GM21423 (cell line): ENCODE data around the gene PLAU.
"Not testable (repeated sequence)": the region's sequence is repeated elsewhere in the genome, so short reads cannot be mapped to it uniquely, and the experiment has no call there.

Experiments
- ATAC-seq: cut with Tn5 transposase; IDR thresholded peaks from one replicate; pipeline ENCODE4 v1.9.1; 2021; ENCODE audit warnings: mild to moderate bottlenecking, moderate library complexity; ENCODE audit not compliant: unreplicated experiment

PLAU gene

DNA sequence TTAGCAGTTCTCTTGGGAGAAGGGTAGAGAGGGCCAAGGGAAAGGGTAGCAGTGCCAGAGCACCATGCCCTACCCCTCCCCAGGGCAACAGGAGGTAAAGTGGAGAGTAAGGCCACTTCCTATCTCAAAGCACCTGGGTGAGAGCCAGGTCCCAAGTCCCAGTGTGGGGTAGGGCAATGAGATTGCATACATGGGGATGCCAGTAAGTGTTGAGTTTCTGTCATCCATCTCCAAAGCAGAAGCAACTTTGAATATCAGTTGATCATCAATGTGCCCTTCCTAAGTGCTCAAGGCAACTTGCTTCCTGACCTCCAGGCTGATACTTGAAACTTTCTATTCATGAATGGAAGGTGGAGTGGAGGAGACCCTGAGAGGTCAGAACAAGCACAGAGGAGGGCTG lies 34.4 kb upstream of the PLAU start:
- ATAC-seq: no peak

GRCh38 chr10:73876971-73877370 lies 34.0 kb upstream of the PLAU start:
- no peak for ATAC-seq

- ATAC-seq: no peak
These were observed 33.3 kb upstream of the PLAU start for GRCh38 chr10:73877533-73878160.

- no peak for ATAC-seq
These were observed 32.6 kb upstream of the PLAU start for GRCh38 chr10:73878365-73878764.

DNA sequence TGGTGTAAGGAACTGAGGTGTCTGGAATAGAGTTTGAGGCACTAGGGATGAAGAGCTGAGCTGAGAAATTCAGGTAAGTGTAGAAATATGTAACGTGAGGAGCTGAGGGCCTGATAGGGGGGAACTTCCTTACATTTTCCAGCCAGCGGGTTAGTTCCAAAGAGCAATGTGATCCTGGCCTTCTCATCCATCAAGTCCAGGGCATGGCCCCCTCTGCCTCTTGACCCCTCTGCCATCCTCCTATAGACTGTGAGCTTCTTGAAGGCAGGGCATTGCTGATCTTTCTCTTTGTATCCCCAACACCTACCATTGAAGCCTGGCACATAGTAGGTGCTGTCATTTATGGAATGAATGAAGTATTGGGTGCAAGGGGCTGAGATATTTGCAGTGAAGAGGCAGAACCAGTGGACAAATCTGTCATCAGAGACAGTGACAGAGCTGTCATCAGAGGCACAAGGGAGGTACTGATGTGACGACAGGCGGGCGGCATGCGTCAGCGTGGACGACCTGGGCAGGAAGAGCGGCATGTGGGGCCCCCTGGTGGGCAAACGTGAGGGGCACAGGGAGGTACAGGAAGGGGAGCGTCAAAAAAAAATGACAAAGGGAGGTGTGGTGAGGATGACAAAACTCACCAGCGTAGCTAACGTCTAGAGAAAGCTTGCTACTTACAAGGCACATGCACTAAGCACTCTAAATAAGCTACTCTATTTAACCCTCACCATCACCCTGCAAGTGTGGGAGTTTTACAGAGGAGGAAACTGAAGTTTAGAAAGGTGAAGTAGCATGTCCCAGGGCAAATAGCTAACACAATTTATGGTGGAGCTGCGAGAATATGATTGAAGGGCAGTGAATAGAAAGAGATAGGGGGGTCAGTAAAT lies 31.4 kb upstream of the PLAU start:
- ATAC-seq: peak; percentile 87

GRCh38 chr10:73881221-73881919 lies 29.6 kb upstream of the PLAU start:
- ATAC-seq: no peak

- ATAC-seq: no peak
These were observed 26.9 kb upstream of the PLAU start for GRCh38 chr10:73884017-73884416.

DNA sequence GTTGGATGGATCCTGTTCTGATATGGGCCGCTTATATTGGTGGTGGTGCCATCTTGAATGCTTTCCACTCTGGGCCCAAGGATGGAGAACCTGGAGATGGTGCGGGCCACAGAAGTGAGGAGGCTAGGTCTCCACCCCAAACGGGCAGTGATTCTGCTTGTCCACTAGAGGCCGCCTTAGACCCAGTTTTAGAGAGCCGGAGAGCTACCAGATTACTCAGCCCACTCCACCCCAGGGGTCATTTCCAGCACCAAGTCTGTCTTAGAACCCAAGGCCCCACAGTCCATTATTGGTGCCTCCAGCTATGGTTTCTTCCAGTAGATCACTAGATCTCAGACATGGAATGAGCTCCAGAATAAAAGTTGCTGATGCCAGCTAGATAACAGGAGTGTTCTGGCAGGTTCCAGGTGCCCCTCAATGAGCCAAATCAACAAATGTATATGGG lies 24.8 kb upstream of the PLAU start:
- ATAC-seq: peak; percentile 63

DNA sequence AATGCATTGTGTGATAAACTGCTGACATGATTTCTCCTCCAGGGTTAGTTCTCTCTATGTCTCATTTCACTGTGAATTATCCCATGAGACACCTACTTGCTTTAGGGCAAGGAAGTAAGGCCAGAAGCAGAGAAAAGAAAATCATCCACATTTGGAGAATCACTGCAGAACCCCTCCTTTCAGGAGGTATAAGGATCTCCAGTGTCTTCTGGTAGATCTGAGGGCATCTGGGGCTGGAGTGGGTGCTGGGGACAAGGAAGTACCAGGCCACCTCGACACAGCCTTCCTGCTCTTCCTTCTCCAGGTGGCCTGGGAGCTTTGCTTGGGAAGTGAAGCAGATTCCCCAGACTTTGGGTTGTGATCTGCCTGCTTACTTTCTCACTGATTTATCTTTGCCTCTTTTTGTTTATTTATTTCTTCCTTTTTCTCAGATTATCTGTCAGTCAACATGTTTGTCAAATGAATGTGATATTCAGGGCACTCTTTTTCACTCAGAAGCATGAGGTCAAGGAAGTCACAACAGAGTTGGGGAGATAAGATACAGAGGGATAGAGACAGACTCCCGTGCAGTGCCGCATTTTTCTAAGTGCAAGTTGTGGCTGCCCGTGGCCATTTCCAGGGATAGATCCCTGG lies 24.2 kb upstream of the PLAU start:
- no peak for ATAC-seq

- no peak for ATAC-seq
These were observed 23.5 kb upstream of the PLAU start for GRCh38 chr10:73887294-73888039.

GRCh38 chr10:73888514-73888913 lies 22.4 kb upstream of the PLAU start:
- no peak for ATAC-seq

DNA sequence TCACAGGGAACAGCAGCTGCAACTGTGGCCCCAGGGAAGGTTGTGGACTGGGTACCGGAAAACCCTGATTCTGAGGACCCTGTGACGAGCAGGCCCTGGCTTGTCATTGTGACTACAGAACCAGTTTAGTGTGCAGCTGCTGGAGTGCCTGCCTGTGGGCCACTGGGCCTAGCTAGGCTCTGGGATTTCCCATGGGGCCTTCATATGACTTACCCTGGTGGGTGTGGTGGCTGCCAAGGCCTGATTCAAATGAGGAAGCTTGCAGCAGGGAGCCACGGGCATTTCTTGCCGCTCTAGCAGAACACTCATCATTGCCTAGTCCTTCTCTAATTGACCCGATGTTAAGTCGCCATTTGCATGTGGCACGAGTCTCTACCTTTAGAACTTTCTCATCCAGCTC lies 21.9 kb upstream of the PLAU start:
- no peak for ATAC-seq

DNA sequence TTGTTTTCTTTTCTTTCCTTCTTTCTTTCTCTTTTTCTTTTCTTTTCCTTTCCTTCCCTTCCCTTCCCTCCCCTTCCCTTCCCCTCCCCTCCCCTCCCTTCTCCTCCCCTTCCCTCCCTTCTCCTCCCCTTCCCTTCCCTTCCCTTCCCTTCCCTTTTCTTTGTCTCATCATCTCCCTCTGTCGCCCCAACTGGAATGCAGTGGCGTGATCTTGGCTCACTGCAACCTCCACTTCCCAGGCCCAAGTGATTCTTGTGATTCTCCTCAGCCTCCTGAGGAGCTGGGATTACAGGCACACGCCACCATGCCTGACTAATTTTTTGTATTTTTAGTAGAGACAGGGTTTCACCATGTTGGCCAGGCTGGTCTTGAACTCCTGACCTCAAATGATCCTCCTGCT lies 21.5 kb upstream of the PLAU start:
- ATAC-seq: not testable (repeated sequence)

- no peak for ATAC-seq
These were observed 20.7 kb upstream of the PLAU start for GRCh38 chr10:73890261-73890660.

DNA sequence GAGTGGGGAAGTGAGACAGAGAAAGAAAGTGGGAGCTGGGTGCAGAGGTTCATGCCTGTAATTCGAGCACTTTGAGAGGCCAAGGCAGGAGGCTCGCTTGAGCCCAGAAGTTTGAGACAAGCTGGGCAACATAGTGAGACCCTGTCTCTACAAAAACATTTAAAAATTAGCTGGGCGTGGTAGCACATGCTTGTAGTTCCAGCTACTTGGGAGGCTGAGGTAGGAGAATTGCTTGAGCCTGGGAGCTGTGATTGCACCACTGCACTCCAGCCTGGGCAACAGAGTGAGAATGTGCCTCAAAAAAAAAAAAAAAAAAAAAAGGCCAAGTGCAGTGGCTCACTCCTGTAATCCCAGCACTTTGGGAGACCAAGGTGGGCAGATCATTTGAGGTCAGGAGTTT lies 20.1 kb upstream of the PLAU start:
- not testable (repeated sequence) for ATAC-seq

DNA sequence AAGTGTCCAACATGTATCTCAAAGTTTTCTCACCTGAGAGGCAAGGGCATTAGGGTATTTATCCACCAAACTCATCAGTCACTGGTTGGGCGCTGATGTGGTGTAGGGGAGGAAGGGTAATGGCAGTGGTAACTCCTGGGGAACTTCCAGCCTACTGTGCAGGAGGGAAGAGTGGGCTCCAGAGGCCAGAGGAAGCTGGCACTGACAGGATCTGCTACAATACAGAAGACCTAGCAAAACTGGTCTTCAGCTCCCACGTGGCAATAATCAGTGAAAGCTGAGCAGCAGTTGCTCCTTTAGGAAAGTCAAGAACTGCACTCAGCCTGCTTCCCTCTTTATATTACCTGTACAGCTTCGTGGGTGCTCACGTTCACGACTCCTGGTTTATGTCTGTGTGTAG lies 19.4 kb upstream of the PLAU start:
- no peak for ATAC-seq

DNA sequence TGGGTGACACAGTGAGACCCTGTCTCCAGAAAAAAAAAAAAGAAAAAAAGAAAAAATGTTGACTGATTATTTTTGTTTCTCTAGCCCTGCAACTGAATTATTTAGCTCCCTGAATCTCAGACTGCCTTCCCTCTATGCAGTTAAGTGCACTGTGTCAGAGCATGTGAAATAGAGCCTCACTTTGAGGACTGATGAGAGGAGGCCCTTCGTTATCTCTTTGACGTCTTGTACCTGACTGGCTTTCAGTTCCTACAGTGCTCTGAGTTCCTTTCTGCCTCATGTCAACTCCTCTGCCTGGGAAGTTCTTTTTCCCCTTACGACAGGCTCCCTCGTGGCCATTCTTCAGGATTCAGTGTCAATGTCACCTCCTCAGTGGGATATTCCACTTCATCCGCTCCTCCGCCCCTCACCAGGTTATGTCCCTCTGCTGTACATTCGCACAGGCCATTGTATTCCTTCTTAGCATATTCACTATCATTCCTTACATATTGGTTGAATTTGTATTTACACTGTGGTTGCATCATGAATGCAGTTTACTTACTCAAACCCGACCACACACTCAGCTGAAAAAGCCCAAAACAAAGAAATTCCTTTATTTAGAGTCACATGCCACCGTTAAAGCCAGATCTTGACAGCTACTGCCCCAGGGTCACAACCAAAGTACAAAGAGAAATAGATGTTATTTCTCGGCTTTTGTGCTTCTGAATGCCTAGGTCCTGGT lies 18.5 kb upstream of the PLAU start:
- no peak for ATAC-seq

GRCh38 chr10:73893426-73893825 lies 17.5 kb upstream of the PLAU start:
- ATAC-seq: no peak

DNA sequence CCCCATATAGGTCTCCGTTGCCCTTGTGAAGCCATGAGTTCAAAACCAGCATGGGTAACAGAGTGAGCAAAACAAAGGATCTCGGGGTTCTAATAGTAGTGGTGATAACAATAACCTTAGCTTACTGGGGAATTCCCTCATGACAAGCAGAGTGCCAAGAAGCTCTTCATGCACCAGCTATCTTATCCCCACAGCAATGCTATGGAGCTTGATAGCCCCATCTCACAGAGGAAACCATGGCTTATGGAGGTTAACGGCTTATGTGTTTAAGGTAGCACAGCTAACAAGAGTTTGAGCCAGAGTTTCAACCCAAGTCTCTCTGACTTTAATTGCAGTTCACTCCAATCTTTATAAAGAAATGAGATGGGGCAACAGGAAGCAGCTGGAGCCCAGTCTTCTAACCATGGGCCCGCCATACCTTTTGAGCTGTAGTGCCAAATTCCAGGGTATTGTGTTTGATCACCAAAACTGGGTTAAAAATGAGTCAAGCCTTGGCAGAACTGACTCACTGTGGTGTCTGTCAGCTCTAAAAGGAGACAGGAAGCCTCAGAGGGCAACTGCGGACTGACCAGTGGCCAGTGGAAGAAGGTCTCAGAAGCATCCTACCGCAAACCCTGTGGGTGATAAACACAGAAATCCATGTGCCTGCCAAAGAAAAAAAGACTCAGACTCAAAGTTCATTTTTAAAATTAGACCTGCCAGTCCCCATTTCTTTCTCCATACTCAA lies 16.5 kb upstream of the PLAU start:
- ATAC-seq: no peak
